Effector CD8-positive, alpha-beta T cell (primary cell): Measurements from ENCODE around the gene PAPLN.
"Not testable (repeated sequence)": the region's sequence is repeated elsewhere in the genome, so short reads cannot be mapped to it uniquely, and the experiment has no call there.

ENCODE experiments used
- DNase-seq: peaks from one replicate; lab custom pipeline; 2025; lab: John Stamatoyannopoulos, UW

The PAPLN gene

GRCh38 chr14:73290279-73290678 is 53.0 kb downstream of the PAPLN start:
- no peak for DNase-seq

DNA sequence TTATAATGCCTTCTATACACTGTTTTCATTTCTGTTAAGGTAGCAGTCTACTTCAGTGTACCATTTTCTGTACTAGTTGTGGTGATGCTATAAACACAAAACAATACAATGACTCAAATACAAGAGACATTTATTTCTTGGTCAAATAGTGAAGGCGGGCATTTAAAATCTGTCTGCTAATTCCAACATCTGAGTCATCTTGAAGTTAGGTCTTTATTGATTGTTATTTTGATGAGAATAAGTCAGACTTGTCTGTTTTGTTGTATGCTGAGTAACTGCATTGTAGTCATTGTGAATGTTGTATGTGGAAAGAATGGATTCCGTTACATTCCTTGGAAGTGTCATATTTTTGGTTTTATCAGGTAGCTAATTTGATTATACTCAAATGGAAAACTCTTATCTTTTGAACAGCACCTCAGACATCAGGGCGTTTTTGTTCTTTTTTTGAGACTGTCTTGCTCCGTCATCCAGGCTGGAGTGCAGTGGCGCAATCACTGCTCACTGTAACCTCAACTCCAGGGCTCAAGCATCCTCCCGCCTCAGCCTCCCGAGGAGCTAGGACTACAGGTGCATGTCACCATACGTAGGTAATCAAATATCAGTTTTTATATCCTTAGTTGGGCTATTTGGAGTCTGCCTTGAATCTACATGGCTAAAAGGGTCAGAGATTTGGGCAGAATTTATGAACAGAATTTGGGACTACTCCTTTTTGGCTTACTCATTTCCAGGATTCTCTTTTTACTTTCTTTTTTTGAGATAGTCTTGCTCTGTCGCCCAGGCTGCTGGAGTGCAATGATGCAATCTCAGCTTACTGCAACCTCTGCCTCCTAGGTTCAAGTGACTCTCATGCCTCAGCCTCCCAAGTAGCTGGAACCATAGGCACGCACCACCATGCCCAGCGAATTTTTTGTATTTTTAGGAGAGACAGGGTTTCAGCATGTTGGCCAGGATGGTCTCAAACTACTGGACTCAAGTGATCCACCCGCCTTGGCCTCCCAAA is 56.8 kb downstream of the PAPLN start:
- DNase-seq, result no peak

- DNase-seq, result no peak
Observed at GRCh38 chr14:73295198-73295796, 58.0 kb downstream of the PAPLN start.

DNA sequence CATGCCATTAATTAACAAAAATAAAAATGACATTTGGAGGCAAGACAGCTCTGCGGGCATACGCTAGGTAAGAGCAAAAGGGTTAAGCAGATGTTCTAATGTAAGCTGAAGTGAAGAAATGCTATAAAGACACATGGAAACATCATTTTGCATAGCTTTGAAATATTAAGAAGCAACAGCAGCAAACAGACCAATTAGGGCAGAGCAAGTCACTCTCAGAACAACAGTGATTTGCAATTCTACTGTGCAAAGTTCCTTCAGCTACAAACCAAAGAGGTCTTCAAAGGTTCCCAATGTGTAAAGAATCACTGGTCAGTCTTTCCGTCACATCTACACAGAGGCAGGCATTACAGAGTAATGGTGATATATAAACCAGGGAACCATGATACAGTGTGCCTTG is 68.2 kb downstream of the PAPLN start:
- no peak for DNase-seq

DNA sequence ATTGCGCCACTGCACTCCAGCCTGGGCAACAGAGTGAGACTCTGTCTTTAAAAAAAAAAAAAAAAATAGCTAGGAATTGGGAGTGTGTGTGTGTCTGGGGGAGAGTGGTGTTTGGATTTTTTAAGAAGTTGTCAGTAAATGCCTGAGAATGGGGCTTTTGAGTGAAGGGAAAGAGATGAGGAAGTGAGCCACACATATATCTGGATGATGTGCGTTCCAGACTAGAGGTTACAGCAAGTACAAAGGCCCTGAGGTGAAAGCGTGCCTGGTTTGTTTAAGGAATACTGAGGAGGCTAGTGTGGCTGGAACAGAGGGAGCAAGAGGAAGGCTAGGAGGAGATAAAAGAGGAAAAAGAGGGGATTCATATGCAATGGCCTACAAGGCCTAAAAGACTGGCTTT is 70.0 kb downstream of the PAPLN start:
- DNase-seq, result no peak

DNA sequence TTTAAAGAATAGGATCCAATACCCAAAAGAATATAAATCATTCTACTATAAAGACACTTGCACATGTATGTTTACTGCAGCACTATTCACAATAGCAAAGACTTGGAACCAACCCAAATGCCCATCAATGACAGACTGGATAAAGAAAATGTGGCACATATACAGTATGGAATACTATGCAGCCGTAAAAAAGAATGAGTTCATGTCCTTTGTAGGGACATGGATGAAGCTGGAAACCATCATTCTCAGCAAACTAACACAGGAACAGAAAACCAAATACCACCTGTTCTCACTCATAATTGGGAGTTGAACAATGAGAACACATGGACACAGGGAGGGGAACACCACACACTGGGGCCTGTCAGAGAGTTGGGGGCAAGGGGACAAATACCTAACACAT is 71.9 kb downstream of the PAPLN start:
- not testable (repeated sequence) for DNase-seq

- DNase-seq, result no peak
Observed at GRCh38 chr14:73311708-73312030, 74.4 kb downstream of the PAPLN start.

DNA sequence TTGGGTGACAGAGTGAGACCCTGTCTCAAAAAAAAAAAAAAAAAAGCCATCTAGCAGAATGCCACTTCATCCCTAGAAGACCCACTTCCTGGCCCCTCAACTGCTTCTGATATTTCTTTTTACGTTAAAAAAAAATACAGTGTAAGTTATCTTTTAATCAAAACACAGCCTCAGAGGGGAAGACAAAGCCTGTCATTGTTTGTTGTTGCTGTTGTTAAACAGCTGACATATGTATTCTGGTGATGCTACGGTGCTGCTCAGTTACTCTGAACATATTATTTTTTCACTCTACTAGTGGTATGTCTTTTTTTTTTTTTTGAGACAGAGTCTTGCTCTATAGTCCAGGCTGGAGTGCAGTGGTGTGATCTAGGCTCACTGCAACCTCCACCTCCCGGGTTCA is 75.4 kb downstream of the PAPLN start:
- DNase-seq, result no peak

DNA sequence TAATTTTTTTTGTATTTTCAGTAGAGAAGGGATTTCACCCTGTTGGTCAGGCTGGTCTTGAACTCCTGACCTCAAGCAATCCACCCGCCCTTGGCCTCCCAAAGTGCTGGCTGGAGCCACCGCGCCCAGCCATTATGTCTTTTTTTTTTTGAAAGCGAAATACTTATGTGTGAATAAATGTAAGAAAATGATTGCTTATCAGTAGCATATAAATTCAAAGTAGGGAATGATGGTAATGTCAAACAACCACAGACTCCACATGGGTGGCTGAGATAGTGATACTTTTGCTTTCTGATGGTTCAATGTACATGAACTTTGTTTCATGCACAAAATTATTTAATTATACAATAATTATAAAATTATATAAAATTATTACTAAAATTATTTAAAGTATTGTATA is 75.8 kb downstream of the PAPLN start:
- DNase-seq, result no peak

GRCh38 chr14:73323896-73324399 is 86.6 kb downstream of the PAPLN start:
- no peak for DNase-seq
